ENCODE measurements around the gene CDH24. TPM values are rescaled to one million over a fixed set of nuclear protein-coding genes. Genes with fewer than 3 reads are reported as not detected.

The CDH24 gene
- total RNA-seq, 1 donor from 2014 or later: 5.9 TPM

Other genes with a start within 250 kb of the CDH24 start
- gene SLC7A7, start 242.1 kb downstream of the CDH24 start, total RNA-seq: 7.6 TPM
- 6.6 TPM for gene MRPL52, start 227.6 kb downstream of the CDH24 start, total RNA-seq
- 178 TPM for gene MMP14, start 220.9 kb downstream of the CDH24 start, total RNA-seq
- gene LRP10, start 185.8 kb downstream of the CDH24 start, total RNA-seq: 214 TPM
- gene REM2, start 174.3 kb downstream of the CDH24 start, total RNA-seq: 1.9 TPM
- gene RBM23, start 138.4 kb downstream of the CDH24 start, total RNA-seq: 113 TPM
- 118 TPM for gene PRMT5, start 128.1 kb downstream of the CDH24 start, total RNA-seq
- 61.8 TPM for gene HAUS4, start 100.4 kb downstream of the CDH24 start, total RNA-seq
- 11.6 TPM for gene AJUBA, start 75.0 kb downstream of the CDH24 start, total RNA-seq
- gene C14orf93, start 47.4 kb downstream of the CDH24 start, total RNA-seq: 7.1 TPM
- gene PSMB5, start 22.6 kb downstream of the CDH24 start, total RNA-seq: 62.7 TPM
- not detected for gene PSMB11, start 15.3 kb downstream of the CDH24 start, total RNA-seq
- gene ACIN1, start 37.6 kb upstream of the CDH24 start, total RNA-seq: 58.9 TPM
- 2.2 TPM for gene C14orf119, start 38.0 kb upstream of the CDH24 start, total RNA-seq
- gene CIROP, start 47.5 kb upstream of the CDH24 start, total RNA-seq: not detected
- not detected for gene CEBPE, start 61.7 kb upstream of the CDH24 start, total RNA-seq
- gene SLC7A8, start 126.1 kb upstream of the CDH24 start, total RNA-seq: 59.9 TPM
- gene RNF212B, start 180.4 kb upstream of the CDH24 start, total RNA-seq: not detected
- gene HOMEZ, start 228.6 kb upstream of the CDH24 start, total RNA-seq: 7.3 TPM
- 8.9 TPM for gene PPP1R3E, start 245.3 kb upstream of the CDH24 start, total RNA-seq
- gene BCL2L2, start 249.3 kb upstream of the CDH24 start, total RNA-seq: 49.2 TPM